Kidney (tissue), 14 donors: ENCODE measurements around the gene COL4A4. TPM values are rescaled to one million over a fixed set of nuclear protein-coding genes. Genes with fewer than 3 reads are reported as not detected.

Experiments
- DNase-seq, 5 donors: peaks; one replicate each; pipeline ENCODE4 v3.0.0-alpha.2; 2013 to 2020
- FAIRE-seq: peaks from 2 replicates; lab custom pipeline; 2012; peaks lifted over from hg19 to GRCh38; lab: Jason Lieb, UNC
- H3K27ac ChIP-seq, 2 donors: one replicate each; pipeline ENCODE4 v1.7.0; 2013; ENCODE audit warnings: low read depth in 2 of 2, low read length in 2 of 2, inconsistent platforms in 1 of 2
- H3K27me3 ChIP-seq: one replicate; pipeline ENCODE4 v1.7.1; 2013; ENCODE audit warnings: low read length, inconsistent platforms; ENCODE audit not compliant: control insufficient read depth, insufficient read depth
- H3K36me3 ChIP-seq, 3 donors: one replicate each; pipeline versions ENCODE4 v1.7.0 to v1.7.1; 2013; ENCODE audit warnings: low read length in 3 of 3, control low read depth in 1 of 3, inconsistent platforms in 1 of 3; ENCODE audit not compliant: insufficient read depth in 3 of 3, control insufficient read depth in 2 of 3
- H3K4me1 ChIP-seq, 3 donors: one replicate each; pipeline versions ENCODE4 v1.7.0 to v1.7.1; 2013; ENCODE audit warnings: low read length in 3 of 3, inconsistent platforms in 1 of 3, low read depth in 1 of 3; ENCODE audit not compliant: control insufficient read depth in 2 of 3, insufficient read depth in 2 of 3
- H3K4me3 ChIP-seq, 3 donors: one replicate each; pipeline versions ENCODE4 v1.7.0 to v1.8.1; 2013; ENCODE audit warnings: low read length in 3 of 3, control low read depth in 1 of 3, inconsistent platforms in 1 of 3
- H3K9ac ChIP-seq, 3 donors: one replicate each; pipeline versions ENCODE4 v1.7.0 to v1.7.1; 2013; ENCODE audit warnings: low read length in 3 of 3, control low read depth in 1 of 3, inconsistent platforms in 1 of 3
- H3K9me3 ChIP-seq, 3 donors: one replicate each; pipeline versions ENCODE4 v1.7.0 to v1.7.1; 2013; ENCODE audit warnings: low read length in 3 of 3, control low read depth in 1 of 3, inconsistent platforms in 1 of 3; ENCODE audit not compliant: control insufficient read depth in 2 of 3, insufficient read depth in 1 of 3
- CTCF ChIP-seq: IDR thresholded peaks from 3 replicates; pipeline ENCODE4 v1.5.1; 2012; ENCODE audit warnings: mild to moderate bottlenecking, moderate library complexity, borderline replicate concordance; ENCODE audit not compliant: insufficient read depth; ENCODE audit errors: extremely low read depth
- intact Hi-C: fragments of 100-400 bp; cut with DNase I; formaldehyde crosslinking; loops from one replicate; pipeline ENCODE4 v1.11.1; 2022
- polyA plus RNA-seq: library from polyadenylated mRNA; stranded (reverse); fragments of 350-450 nt; fragmentation: Illumina TruSeq; extraction: RNeasy Lipid Tissue Mini Kit (QIAGEN cat#74804); gene quantifications from one replicate; pipeline ENCODE4 v1.2.3, GENCODE V29; 2014; ENCODE audit warnings: low read depth, low replicate concordance; ENCODE audit not compliant: insufficient read depth
- total RNA-seq: library from RNA; stranded (reverse); fragmentation: NEBNext Ultra II Directional; extraction: Animal tissue kit (Norgen Biotek cat#: 25700); gene quantifications from one replicate; pipeline ENCODE4 v1.2.1, GENCODE V29; 2021
- donor health status: control.
- donor health status: control.
- donor health status: control.
- donor health status: control.
- donor health status: control.
- donor health status: DM: yes; HTN: yes; CAD: no.
- donor health status: Normal renal cell carcinoma (clear cell type).

The COL4A4 gene
- total and polyA plus RNA-seq, 2 donors from 2014 or later = 7.2 to 53.3 TPM

- Histone ChIP-seq H3K4me1 (peaks cover 0 to 24% (median 16%) of the 10 kb centered on the region in 3 donors), H3K4me3 (no peak overlapping the region), H3K9ac (no peak overlapping the region), H3K27me3 (no peaks in the 10 kb centered on the region), H3K27ac (no peak overlapping the region), H3K36me3 (peaks cover 0 to 7% (median 4%) of the 10 kb centered on the region in 3 donors), H3K9me3 (peaks cover 0 to 3% (median 0%) of the 10 kb centered on the region in 3 donors)
- intact Hi-C loops = no loop called here
- no peak for TF ChIP-seq CTCF
- DNase-seq (peak in 2 of 5 donors; percentile 24 to 46), FAIRE-seq (no peak)
These were observed 13.6 kb downstream of the COL4A4 start for GRCh38 chr2:227150222-227150936.

GRCh38 chr2:227148106-227148505 is 15.9 kb downstream of the COL4A4 start:
- peaks cover 0 to 16% (median 9%) of the 10 kb centered on the region in 3 donors for H3K4me1 ChIP-seq
- peaks cover 0 to 7% (median 6%) of the 10 kb centered on the region in 3 donors for H3K36me3 ChIP-seq
- no peaks in the 10 kb centered on the region for H3K27me3 ChIP-seq
- intact Hi-C loops = no loop called here
- H3K9me3 ChIP-seq = peaks cover 0 to 3% (median 0%) of the 10 kb centered on the region in 3 donors
- no peak overlapping the region for H3K27ac ChIP-seq
- FAIRE-seq (no peak), DNase-seq (no peak)
- TF ChIP-seq CTCF = no peak
- H3K9ac ChIP-seq = no peak overlapping the region
- no peak overlapping the region for H3K4me3 ChIP-seq

- peaks cover 0 to 7% (median 0%) of the 10 kb centered on the region in 3 donors for H3K4me1 ChIP-seq
- no peak for FAIRE-seq
These were observed 17.0 kb downstream of the COL4A4 start for GRCh38 chr2:227147023-227147422.

More at GRCh38 chr2:227147023-227147422, 17.0 kb downstream of the COL4A4 start:
- DNase-seq = no peak
- Histone ChIP-seq H3K9ac (no peak overlapping the region), H3K27ac (no peak overlapping the region), H3K9me3 (peaks cover 0 to 3% (median 0%) of the 10 kb centered on the region in 3 donors), H3K36me3 (peaks cover 0 to 7% (median 6%) of the 10 kb centered on the region in 3 donors), H3K27me3 (no peaks in the 10 kb centered on the region), H3K4me3 (no peak overlapping the region)
- intact Hi-C loops = no loop called here
- no peak for TF ChIP-seq CTCF
